Neural cell (in vitro differentiated cells): ENCODE data around the gene SDF2L1.

Experiments used
- CTCF ChIP-seq: fragments of 450-650 bp; IDR thresholded peaks from 2 replicates; pipeline ENCODE4 v1.5.1; 2014; ENCODE audit warnings: antibody characterized with exemption, mild to moderate bottlenecking, moderate library complexity; ENCODE audit not compliant: poor library complexity, severe bottlenecking
- EP300 ChIP-seq: fragments of 450-650 bp; conservative IDR thresholded peaks from 2 replicates; pipeline ENCODE4 v1.6.1; 2014; ENCODE audit warnings: antibody characterized with exemption, mild to moderate bottlenecking, moderate library complexity; ENCODE audit not compliant: poor library complexity, severe bottlenecking
- EZH2 ChIP-seq: fragments of 200-600, 300-800 bp; shearing (Covaris generic), sonication (generic); IDR thresholded peaks from 2 replicates; pipeline ENCODE4 v1.6.1; 2014; ENCODE audit warnings: antibody characterized with exemption, low read length, borderline replicate concordance, mild to moderate bottlenecking; ENCODE audit not compliant: insufficient read depth, poor library complexity, severe bottlenecking
- SMC3 ChIP-seq: fragments of 450-650 bp; conservative IDR thresholded peaks from 2 replicates; pipeline ENCODE4 v1.6.1; 2014; ENCODE audit warnings: antibody characterized with exemption, mild to moderate bottlenecking, moderate library complexity; ENCODE audit not compliant: poor library complexity

- no peak for TF ChIP-seq CTCF
- no peak for TF ChIP-seq EP300
- no peak for TF ChIP-seq EZH2
- no peak for TF ChIP-seq SMC3
Measured at GRCh38 chr22:21677606-21678443, 35.7 kb downstream of the SDF2L1 start.
